ENCODE measurements around the gene PDCL2. TPM values are rescaled to one million over a fixed set of nuclear protein-coding genes. Genes with fewer than 3 reads are reported as not detected.

Gene PDCL2
- total and polyA plus RNA-seq, 9 of the 15 experiments (the other 6 are each of a cell fraction or from before 2014, with no cell fraction given): 0.62 to 2.5 (median 1.2) TPM

DNA sequence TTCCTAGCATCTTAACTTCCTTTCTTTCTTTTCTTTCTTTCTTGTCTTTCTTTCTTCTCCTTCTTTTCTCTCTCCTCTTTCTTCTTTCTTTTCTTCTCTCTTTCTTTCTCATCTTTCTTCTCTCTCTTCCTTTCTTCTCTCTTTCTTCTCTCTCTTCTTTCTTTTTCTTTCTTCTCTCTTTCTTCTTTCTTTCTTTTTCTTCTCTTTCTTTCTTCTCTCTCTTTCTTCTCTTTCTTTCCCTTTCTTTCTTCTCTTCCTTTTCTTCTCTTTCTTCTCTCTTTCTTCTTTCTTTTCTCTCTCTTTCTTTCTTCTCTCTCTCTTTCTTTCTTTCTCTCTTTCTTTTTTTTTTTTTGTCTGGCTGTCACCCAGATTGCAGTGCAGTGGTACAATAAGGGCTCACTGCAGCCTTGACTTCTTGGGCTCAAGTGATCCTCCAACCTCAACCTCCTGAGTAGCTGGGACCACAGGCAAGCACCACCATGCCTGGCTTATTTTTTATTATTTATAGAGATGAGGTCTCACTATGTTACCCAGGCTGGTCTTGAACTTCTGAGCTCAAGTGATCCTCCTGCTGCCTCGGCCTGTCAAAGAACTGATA lies 26.6 kb upstream of the PDCL2 start:
- no peaks in the 10 kb centered on the region for H3K9me1 ChIP-seq (ENCODE audit: control insufficient read depth, insufficient read depth, low read length)
- peaks cover 55% of the 10 kb centered on the region for H3K79me2 ChIP-seq (ENCODE audit: control insufficient read depth, insufficient read depth, low read length)
- DNase-seq (ENCODE audit: extremely low read depth in 1 of 4, low spot score in 3 of 4): no peak
- no peak overlapping the region for H3K9ac ChIP-seq (ENCODE audit: insufficient read depth in 1 of 2, low read depth in 2 of 2, low read length in 2 of 2)
- no peak overlapping the region for H2AFZ ChIP-seq (ENCODE audit: low read depth, low read length)
- peaks cover 2 to 12% of the 10 kb centered on the region in 2 experiments; a peak in 4 of 5 replicates for H3K4me1 ChIP-seq (replicated peaks in 1 of 2; ENCODE audit: control insufficient read depth in 2 of 2, insufficient read depth in 2 of 2, low read length in 2 of 2)
- H3K27me3 ChIP-seq (ENCODE audit: control insufficient read depth in 2 of 2, insufficient read depth in 2 of 2, low read length in 2 of 2): no peaks in the 10 kb centered on the region
- no peak for FAIRE-seq
- WGBS (ENCODE audit: insufficient coverage, low coverage, missing lambda C conversion rate): 83% methylated on average over 1 of the region's 1 CpG
- intact Hi-C loops (cut with micrococcal nuclease): no loop called here
- no peak overlapping the region for H3K4me2 ChIP-seq (ENCODE audit: insufficient read depth, low read length)
- POLR2A ChIA-PET: interaction anchor here (0.7 to 1.0 kb wide), 2 partner anchors 16 to 114 kb away, joined by 3 read pairs; no protein-coding TSS in a partner anchor
- peak overlapping the region; percentile 55; the same call in 1 of the 3 replicates for H3K27ac ChIP-seq (ENCODE audit: extremely low read depth, low read depth, low read length)
- H3K9me3 ChIP-seq (replicated peaks; ENCODE audit: control insufficient read depth, insufficient read depth, low read depth, low read length): no peaks in the 10 kb centered on the region
- ATAC-seq: no peak; the same call in none of the 3 replicates
- H4K20me1 ChIP-seq (replicated peaks; ENCODE audit: control insufficient read depth, insufficient read depth, low read length): no peaks in the 10 kb centered on the region
- in situ Hi-C loops (cut with MboI): no loop called here
- H3K36me3 ChIP-seq (ENCODE audit: control insufficient read depth, insufficient read depth, low read length): peaks cover 50% of the 10 kb centered on the region
- CTCF ChIA-PET (ENCODE audit: low intra/inter-chr PET ratio): no interaction called here
- H3K4me3 ChIP-seq: no peak overlapping the region
- BruUV-seq (replicated peaks): no TSS peak
- TF ChIP-seq ZNF384 (IDR thresholded peaks at IDR 0.05; ENCODE audit: low read depth, low read length): no peak
- TF ChIP-seq, protein P1, sequence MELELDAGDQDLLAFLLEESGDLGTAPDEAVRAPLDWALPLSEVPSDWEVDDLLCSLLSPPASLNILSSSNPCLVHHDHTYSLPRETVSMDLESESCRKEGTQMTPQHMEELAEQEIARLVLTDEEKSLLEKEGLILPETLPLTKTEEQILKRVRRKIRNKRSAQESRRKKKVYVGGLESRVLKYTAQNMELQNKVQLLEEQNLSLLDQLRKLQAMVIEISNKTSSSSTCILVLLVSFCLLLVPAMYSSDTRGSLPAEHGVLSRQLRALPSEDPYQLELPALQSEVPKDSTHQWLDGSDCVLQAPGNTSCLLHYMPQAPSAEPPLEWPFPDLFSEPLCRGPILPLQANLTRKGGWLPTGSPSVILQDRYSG (tag; conservative IDR thresholded peaks at IDR 0.05; ENCODE audit: low read depth): no peak
- TF ChIP-seq NCOA4 (IDR thresholded peaks at IDR 0.05; ENCODE audit: partially characterized antibody): peak; percentile 20
- TF ChIP-seq EP400 (IDR thresholded peaks at IDR 0.05): peak; percentile 26; the same call in 1 of the 2 replicates
- TF ChIP-seq ASH1L (IDR thresholded peaks at IDR 0.05; ENCODE audit: borderline replicate concordance, low read depth, partially characterized antibody): peak; percentile 68
- peak; percentile 38; the same call in 1 of the 2 replicates for TF ChIP-seq POLR2A (conservative IDR thresholded peaks at IDR 0.05)
- no peak for TF ChIP-seq GTF2E2 (tag; IDR thresholded peaks at IDR 0.05)
- peak; percentile 50; the same call in 1 of the 2 replicates for TF ChIP-seq MTA1 (IDR thresholded peaks at IDR 0.05; ENCODE audit: borderline replicate concordance)
- TF ChIP-seq, protein P2, sequence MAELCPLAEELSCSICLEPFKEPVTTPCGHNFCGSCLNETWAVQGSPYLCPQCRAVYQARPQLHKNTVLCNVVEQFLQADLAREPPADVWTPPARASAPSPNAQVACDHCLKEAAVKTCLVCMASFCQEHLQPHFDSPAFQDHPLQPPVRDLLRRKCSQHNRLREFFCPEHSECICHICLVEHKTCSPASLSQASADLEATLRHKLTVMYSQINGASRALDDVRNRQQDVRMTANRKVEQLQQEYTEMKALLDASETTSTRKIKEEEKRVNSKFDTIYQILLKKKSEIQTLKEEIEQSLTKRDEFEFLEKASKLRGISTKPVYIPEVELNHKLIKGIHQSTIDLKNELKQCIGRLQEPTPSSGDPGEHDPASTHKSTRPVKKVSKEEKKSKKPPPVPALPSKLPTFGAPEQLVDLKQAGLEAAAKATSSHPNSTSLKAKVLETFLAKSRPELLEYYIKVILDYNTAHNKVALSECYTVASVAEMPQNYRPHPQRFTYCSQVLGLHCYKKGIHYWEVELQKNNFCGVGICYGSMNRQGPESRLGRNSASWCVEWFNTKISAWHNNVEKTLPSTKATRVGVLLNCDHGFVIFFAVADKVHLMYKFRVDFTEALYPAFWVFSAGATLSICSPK (IDR thresholded peaks at IDR 0.05; ENCODE audit: borderline replicate concordance): peak; percentile 91; the same call in 1 of the 2 replicates
- peak; percentile 78 for TF ChIP-seq BRD9 (IDR thresholded peaks at IDR 0.05; ENCODE audit: low read depth, partially characterized antibody)
- TF ChIP-seq FIP1L1 (IDR thresholded peaks at IDR 0.05; ENCODE audit: low read depth, low read length, poor library complexity, severe bottlenecking): no peak
- no peak for TF ChIP-seq CHD2 (IDR thresholded peaks at IDR 0.05; ENCODE audit: low read depth, low read length)
- TF ChIP-seq, protein P3, sequence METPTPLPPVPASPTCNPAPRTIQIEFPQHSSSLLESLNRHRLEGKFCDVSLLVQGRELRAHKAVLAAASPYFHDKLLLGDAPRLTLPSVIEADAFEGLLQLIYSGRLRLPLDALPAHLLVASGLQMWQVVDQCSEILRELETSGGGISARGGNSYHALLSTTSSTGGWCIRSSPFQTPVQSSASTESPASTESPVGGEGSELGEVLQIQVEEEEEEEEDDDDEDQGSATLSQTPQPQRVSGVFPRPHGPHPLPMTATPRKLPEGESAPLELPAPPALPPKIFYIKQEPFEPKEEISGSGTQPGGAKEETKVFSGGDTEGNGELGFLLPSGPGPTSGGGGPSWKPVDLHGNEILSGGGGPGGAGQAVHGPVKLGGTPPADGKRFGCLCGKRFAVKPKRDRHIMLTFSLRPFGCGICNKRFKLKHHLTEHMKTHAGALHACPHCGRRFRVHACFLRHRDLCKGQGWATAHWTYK (CRISPR knock-in tag; IDR thresholded peaks at IDR 0.05): no peak
- TF ChIP-seq SUPT5H (IDR thresholded peaks at IDR 0.05): peak; percentile 36; the same call in 1 of the 2 replicates
- peak; percentile 95 for TF ChIP-seq THRAP3 (IDR thresholded peaks at IDR 0.05; ENCODE audit: borderline replicate concordance)
- peak in 1 of 2 experiments; percentile 28; a peak in 1 of 4 replicates for TF ChIP-seq TRIM24 (IDR thresholded peaks at IDR 0.05)
- TF ChIP-seq, protein P4, sequence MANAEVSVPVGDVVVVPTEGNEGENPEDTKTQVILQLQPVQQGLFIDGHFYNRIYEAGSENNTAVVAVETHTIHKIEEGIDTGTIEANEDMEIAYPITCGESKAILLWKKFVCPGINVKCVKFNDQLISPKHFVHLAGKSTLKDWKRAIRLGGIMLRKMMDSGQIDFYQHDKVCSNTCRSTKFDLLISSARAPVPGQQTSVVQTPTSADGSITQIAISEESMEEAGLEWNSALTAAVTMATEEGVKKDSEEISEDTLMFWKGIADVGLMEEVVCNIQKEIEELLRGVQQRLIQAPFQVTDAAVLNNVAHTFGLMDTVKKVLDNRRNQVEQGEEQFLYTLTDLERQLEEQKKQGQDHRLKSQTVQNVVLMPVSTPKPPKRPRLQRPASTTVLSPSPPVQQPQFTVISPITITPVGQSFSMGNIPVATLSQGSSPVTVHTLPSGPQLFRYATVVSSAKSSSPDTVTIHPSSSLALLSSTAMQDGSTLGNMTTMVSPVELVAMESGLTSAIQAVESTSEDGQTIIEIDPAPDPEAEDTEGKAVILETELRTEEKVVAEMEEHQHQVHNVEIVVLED (CRISPR knock-in tag; IDR thresholded peaks at IDR 0.05): no peak

Data from K562 (cell line).